ENCODE data around the gene STARD13. TPM values are rescaled to one million over a fixed set of nuclear protein-coding genes. Genes with fewer than 3 reads are reported as not detected.

Gene STARD13
- total RNA-seq, 1 experiment from 2014 or later, result 9.1 TPM

DNA sequence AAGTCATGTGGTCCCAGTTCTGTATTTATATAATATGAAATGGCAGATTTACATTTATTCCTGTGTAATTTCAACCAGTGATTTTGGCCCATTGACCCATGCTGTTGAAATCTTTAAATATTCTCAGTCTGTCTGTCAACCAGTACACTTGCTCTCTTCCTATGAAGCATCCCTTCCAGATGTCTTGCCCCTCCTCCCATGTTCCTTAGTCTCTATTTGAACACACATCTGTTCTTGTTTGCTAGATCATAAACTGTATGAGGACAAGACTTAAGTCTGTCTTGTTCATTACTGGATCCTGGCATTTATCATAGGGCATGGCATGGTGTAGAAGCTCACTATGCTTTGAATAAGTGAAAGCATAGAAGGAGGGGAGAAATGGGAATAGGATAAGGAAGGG lies 34.9 kb downstream of the STARD13 start:
- DNase-seq, result no peak
- no peaks in the 10 kb centered on the region for H3K9me3 ChIP-seq
- no peak overlapping the region for H3K4me3 Mint-ChIP-seq (ENCODE audit: unreplicated experiment)
- POLR2A ChIA-PET, result no interaction called here
- no peak overlapping the region for H3K27ac Mint-ChIP-seq (ENCODE audit: unreplicated experiment)
- intact Hi-C loops (cut with micrococcal nuclease; ENCODE audit: unreplicated experiment), result no loop called here
- TF ChIP-seq, protein P1, sequence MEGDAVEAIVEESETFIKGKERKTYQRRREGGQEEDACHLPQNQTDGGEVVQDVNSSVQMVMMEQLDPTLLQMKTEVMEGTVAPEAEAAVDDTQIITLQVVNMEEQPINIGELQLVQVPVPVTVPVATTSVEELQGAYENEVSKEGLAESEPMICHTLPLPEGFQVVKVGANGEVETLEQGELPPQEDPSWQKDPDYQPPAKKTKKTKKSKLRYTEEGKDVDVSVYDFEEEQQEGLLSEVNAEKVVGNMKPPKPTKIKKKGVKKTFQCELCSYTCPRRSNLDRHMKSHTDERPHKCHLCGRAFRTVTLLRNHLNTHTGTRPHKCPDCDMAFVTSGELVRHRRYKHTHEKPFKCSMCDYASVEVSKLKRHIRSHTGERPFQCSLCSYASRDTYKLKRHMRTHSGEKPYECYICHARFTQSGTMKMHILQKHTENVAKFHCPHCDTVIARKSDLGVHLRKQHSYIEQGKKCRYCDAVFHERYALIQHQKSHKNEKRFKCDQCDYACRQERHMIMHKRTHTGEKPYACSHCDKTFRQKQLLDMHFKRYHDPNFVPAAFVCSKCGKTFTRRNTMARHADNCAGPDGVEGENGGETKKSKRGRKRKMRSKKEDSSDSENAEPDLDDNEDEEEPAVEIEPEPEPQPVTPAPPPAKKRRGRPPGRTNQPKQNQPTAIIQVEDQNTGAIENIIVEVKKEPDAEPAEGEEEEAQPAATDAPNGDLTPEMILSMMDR (IDR thresholded peaks at IDR 0.05; ENCODE audit: insufficient read depth in 1 of 2, low read depth in 1 of 2, low read length in 1 of 2, severe bottlenecking in 1 of 2, unreplicated experiment in 1 of 2), result no peak
- BruUV-seq (replicated peaks), result no TSS peak
- no peaks in the 10 kb centered on the region for H3K4me1 ChIP-seq
- H3K36me3 ChIP-seq (ENCODE audit: control insufficient read depth, insufficient read depth, low read length), result no peaks in the 10 kb centered on the region
- no peaks in the 10 kb centered on the region for H3K27me3 Mint-ChIP-seq (ENCODE audit: insufficient read depth, unreplicated experiment)
- CTCF ChIA-PET, result no interaction called here
- H3K9me3 Mint-ChIP-seq (ENCODE audit: unreplicated experiment), result peaks cover 8% of the 10 kb centered on the region
- no peaks in the 10 kb centered on the region for H3K27me3 ChIP-seq (replicated peaks; ENCODE audit: control insufficient read depth, insufficient read depth, low read length)
- no peak overlapping the region for H3K4me3 ChIP-seq (ENCODE audit: low read depth, low read length)
- H3K4me1 Mint-ChIP-seq (ENCODE audit: low read depth, unreplicated experiment), result no peaks in the 10 kb centered on the region
- no peaks in the 10 kb centered on the region for H3K36me3 Mint-ChIP-seq (ENCODE audit: insufficient read depth, unreplicated experiment)

DNA sequence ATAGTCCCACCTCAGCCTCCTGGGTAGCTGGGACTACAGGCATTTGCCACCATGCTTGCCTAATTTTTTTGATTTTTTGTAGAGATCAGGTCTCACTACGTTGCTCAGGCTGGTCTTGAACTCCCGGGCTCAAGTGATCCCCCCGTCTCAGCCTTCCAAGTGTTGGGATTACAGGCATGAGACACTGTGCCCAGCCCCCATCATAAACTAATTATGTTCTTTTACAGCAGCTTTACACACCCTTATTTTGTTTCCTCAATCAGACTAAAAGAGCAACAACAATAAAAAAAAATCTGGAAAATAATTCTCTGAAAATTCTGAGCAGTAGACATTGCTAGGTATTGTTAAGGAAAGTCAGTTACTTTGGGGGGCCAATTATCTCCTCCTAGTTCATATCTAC lies 35.7 kb downstream of the STARD13 start:
- no peak for DNase-seq
- ChIA-PET CTCF (no interaction called here), POLR2A (no interaction called here)

DNA sequence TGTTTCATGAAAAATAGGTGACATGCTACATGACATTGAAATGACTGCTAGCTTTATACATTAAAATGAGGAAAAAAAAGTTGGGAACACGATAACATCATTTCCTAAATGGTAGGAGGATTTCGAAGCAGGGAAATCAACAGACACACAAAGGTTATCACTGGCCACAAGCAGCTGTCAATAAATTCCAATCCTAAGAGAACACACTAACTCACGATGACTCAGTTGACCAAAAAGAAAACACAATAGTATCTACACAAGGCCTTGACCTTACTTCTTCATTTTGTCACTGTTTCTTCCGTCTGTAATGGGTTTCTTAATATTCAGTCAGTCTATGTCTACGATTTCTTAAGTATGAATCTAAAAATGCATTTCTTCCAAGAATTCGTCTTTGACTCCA lies 36.5 kb downstream of the STARD13 start:
- Histone ChIP-seq H3K4me3 (ENCODE audit: low read depth, low read length) (no peak overlapping the region), H3K9me3 (no peaks in the 10 kb centered on the region), H3K27me3 (replicated peaks; ENCODE audit: control insufficient read depth, insufficient read depth, low read length) (no peaks in the 10 kb centered on the region), H3K4me1 (no peaks in the 10 kb centered on the region), H3K36me3 (ENCODE audit: control insufficient read depth, insufficient read depth, low read length) (no peaks in the 10 kb centered on the region)
- intact Hi-C loops (cut with micrococcal nuclease; ENCODE audit: unreplicated experiment), result no loop called here
- TF ChIP-seq, protein P1 (IDR thresholded peaks at IDR 0.05; ENCODE audit: insufficient read depth in 1 of 2, low read depth in 1 of 2, low read length in 1 of 2, severe bottlenecking in 1 of 2, unreplicated experiment in 1 of 2), result no peak
- no peaks in the 10 kb centered on the region for H3K27me3 Mint-ChIP-seq (ENCODE audit: insufficient read depth, unreplicated experiment)
- no peak overlapping the region for H3K27ac Mint-ChIP-seq (ENCODE audit: unreplicated experiment)
- no peak for DNase-seq
- H3K36me3 Mint-ChIP-seq (ENCODE audit: insufficient read depth, unreplicated experiment), result no peaks in the 10 kb centered on the region
- POLR2A ChIA-PET, result interaction anchor here (0.8 kb wide), 1 partner anchor 748 kb away, joined by 3 read pairs; no protein-coding TSS in a partner anchor
- CTCF ChIA-PET, result no interaction called here
- no TSS peak for BruUV-seq (replicated peaks)
- H3K4me1 Mint-ChIP-seq (ENCODE audit: low read depth, unreplicated experiment), result no peaks in the 10 kb centered on the region
- peaks cover 8% of the 10 kb centered on the region for H3K9me3 Mint-ChIP-seq (ENCODE audit: unreplicated experiment)
- no peak overlapping the region for H3K4me3 Mint-ChIP-seq (ENCODE audit: unreplicated experiment)

More for the DNA sequence above, 35.7 kb downstream of the STARD13 start:
- no peaks in the 10 kb centered on the region for H3K36me3 Mint-ChIP-seq (ENCODE audit: insufficient read depth, unreplicated experiment)
- H3K4me3 Mint-ChIP-seq (ENCODE audit: unreplicated experiment), result no peak overlapping the region
- intact Hi-C loops (cut with micrococcal nuclease; ENCODE audit: unreplicated experiment), result no loop called here
- H3K27me3 Mint-ChIP-seq (ENCODE audit: insufficient read depth, unreplicated experiment), result no peaks in the 10 kb centered on the region
- no peaks in the 10 kb centered on the region for H3K4me1 Mint-ChIP-seq (ENCODE audit: low read depth, unreplicated experiment)
- no peak overlapping the region for H3K4me3 ChIP-seq (ENCODE audit: low read depth, low read length)
- H3K36me3 ChIP-seq (ENCODE audit: control insufficient read depth, insufficient read depth, low read length), result no peaks in the 10 kb centered on the region
- H3K4me1 ChIP-seq, result no peaks in the 10 kb centered on the region
- BruUV-seq (replicated peaks), result no TSS peak
- H3K9me3 ChIP-seq, result no peaks in the 10 kb centered on the region
- H3K27me3 ChIP-seq (replicated peaks; ENCODE audit: control insufficient read depth, insufficient read depth, low read length), result no peaks in the 10 kb centered on the region
- peaks cover 8% of the 10 kb centered on the region for H3K9me3 Mint-ChIP-seq (ENCODE audit: unreplicated experiment)
- TF ChIP-seq, protein P1 (IDR thresholded peaks at IDR 0.05; ENCODE audit: insufficient read depth in 1 of 2, low read depth in 1 of 2, low read length in 1 of 2, severe bottlenecking in 1 of 2, unreplicated experiment in 1 of 2), result no peak
- no peak overlapping the region for H3K27ac Mint-ChIP-seq (ENCODE audit: unreplicated experiment)

Data from Caco-2 (cell line).